ENCODE results near the gene PLEK. TPM values are rescaled to one million over a fixed set of nuclear protein-coding genes. Genes with fewer than 3 reads are reported as not detected.

PLEK gene
- total RNA-seq, 4 donors from 2014 or later = 0.68 to 4.7 (median 2.2) TPM

GRCh38 chr2:68363721-68364120 is 1.4 kb upstream of the PLEK start:
- no peak overlapping the region for H3K27ac ChIP-seq
- ATAC-seq (no peak), DNase-seq (no peak)
- no peak overlapping the region for H3K4me3 ChIP-seq
- no peaks in the 10 kb centered on the region for H3K4me1 ChIP-seq
- TF ChIP-seq, protein P1, sequence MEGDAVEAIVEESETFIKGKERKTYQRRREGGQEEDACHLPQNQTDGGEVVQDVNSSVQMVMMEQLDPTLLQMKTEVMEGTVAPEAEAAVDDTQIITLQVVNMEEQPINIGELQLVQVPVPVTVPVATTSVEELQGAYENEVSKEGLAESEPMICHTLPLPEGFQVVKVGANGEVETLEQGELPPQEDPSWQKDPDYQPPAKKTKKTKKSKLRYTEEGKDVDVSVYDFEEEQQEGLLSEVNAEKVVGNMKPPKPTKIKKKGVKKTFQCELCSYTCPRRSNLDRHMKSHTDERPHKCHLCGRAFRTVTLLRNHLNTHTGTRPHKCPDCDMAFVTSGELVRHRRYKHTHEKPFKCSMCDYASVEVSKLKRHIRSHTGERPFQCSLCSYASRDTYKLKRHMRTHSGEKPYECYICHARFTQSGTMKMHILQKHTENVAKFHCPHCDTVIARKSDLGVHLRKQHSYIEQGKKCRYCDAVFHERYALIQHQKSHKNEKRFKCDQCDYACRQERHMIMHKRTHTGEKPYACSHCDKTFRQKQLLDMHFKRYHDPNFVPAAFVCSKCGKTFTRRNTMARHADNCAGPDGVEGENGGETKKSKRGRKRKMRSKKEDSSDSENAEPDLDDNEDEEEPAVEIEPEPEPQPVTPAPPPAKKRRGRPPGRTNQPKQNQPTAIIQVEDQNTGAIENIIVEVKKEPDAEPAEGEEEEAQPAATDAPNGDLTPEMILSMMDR (IDR thresholded peaks at IDR 0.05 in 4 of 5, conservative IDR thresholded peaks at IDR 0.05 in 1 of 5) = no peak
- TF ChIP-seq POLR2A (IDR thresholded peaks at IDR 0.05) = no peak
- no peaks in the 10 kb centered on the region for H3K9me3 ChIP-seq
- intact Hi-C loops (cut with DNase I; ENCODE audit: low total_unique reads) (loop anchor here (5.0 kb wide), 1 partner anchor 74 kb away; no protein-coding TSS in a partner anchor), in situ Hi-C loops (cut with MboI; ENCODE audit: low sequenced_read_pairs in 4 of 4) (loop anchor here in 2 of 4 donors (10.0 kb wide), 1 partner anchor 81 kb away; no protein-coding TSS in a partner anchor)
- H3K36me3 ChIP-seq = no peaks in the 10 kb centered on the region
- H3K27me3 ChIP-seq = no peaks in the 10 kb centered on the region

GRCh38 chr2:68366083-68366560 is 1.0 kb downstream of the PLEK start:
- in situ Hi-C loops (cut with MboI; ENCODE audit: low sequenced_read_pairs in 4 of 4) (loop anchor here in 2 of 4 donors (10.0 kb wide), 1 partner anchor 79 kb away; no protein-coding TSS in a partner anchor), intact Hi-C loops (cut with DNase I; ENCODE audit: low total_unique reads) (no loop called here)
- H3K36me3 ChIP-seq = no peaks in the 10 kb centered on the region
- ATAC-seq (no peak), DNase-seq (no peak)
- H3K4me1 ChIP-seq = no peaks in the 10 kb centered on the region
- H3K27ac ChIP-seq = no peak overlapping the region
- no peak for TF ChIP-seq POLR2A (IDR thresholded peaks at IDR 0.05)
- TF ChIP-seq, protein P1 (IDR thresholded peaks at IDR 0.05 in 4 of 5, conservative IDR thresholded peaks at IDR 0.05 in 1 of 5) = no peak
- H3K4me3 ChIP-seq = peak overlapping the region in 1 of 4 donors; percentile 30
- H3K9me3 ChIP-seq = no peaks in the 10 kb centered on the region
- no peaks in the 10 kb centered on the region for H3K27me3 ChIP-seq

- no peak for DNase-seq
- no peak for ATAC-seq
- Histone ChIP-seq H3K36me3 (no peaks in the 10 kb centered on the region), H3K4me1 (no peaks in the 10 kb centered on the region), H3K9me3 (no peaks in the 10 kb centered on the region), H3K4me3 (no peak overlapping the region), H3K27me3 (no peaks in the 10 kb centered on the region), H3K27ac (no peak overlapping the region)
- intact Hi-C loops (cut with DNase I; ENCODE audit: low total_unique reads) (no loop called here), in situ Hi-C loops (cut with MboI; ENCODE audit: low sequenced_read_pairs in 4 of 4) (loop anchor here in 2 of 4 donors (10.0 kb wide), 1 partner anchor 77 kb away; no protein-coding TSS in a partner anchor)
- TF ChIP-seq POLR2A (IDR thresholded peaks at IDR 0.05) = no peak
- TF ChIP-seq, protein P1 (IDR thresholded peaks at IDR 0.05 in 4 of 5, conservative IDR thresholded peaks at IDR 0.05 in 1 of 5) = no peak
Observed at GRCh38 chr2:68367953-68368653, 3.0 kb downstream of the PLEK start.

- intact Hi-C loops (cut with DNase I; ENCODE audit: low total_unique reads) (no loop called here), in situ Hi-C loops (cut with MboI; ENCODE audit: low sequenced_read_pairs in 4 of 4) (loop anchor here in 2 of 4 donors (10.0 kb wide), 1 partner anchor 76 kb away; no protein-coding TSS in a partner anchor)
- Histone ChIP-seq H3K36me3 (no peaks in the 10 kb centered on the region), H3K4me1 (no peaks in the 10 kb centered on the region), H3K27ac (no peak overlapping the region), H3K9me3 (no peaks in the 10 kb centered on the region), H3K4me3 (no peak overlapping the region), H3K27me3 (no peaks in the 10 kb centered on the region)
- ATAC-seq (no peak), DNase-seq (no peak)
- TF ChIP-seq POLR2A (IDR thresholded peaks at IDR 0.05) = no peak
- TF ChIP-seq, protein P1 (IDR thresholded peaks at IDR 0.05 in 4 of 5, conservative IDR thresholded peaks at IDR 0.05 in 1 of 5) = no peak
Observed at GRCh38 chr2:68368654-68369336, 3.7 kb downstream of the PLEK start.
